Spleen (tissue), 7 donors: Measurements from ENCODE around the gene SLC26A1.

Experiments
- POLR2A ChIP-seq, 3 donors: fragments of 450-650 bp; IDR thresholded peaks; one replicate each; pipeline ENCODE4 v1.5.1; 2017; ENCODE audit warnings: antibody characterized with exemption in 3 of 3, mild to moderate bottlenecking in 1 of 3
- TF ChIP-seq, protein P1 (sequence below), 11 experiments: fragments of 200-600 bp in 7 of 11; fragments of 450-650 bp in 4 of 11; sonication (generic) in 4 of 11; IDR thresholded peaks in 8 of 11; conservative IDR thresholded peaks in 3 of 11; 1 replicate in 7 of 11; 2 replicates in 4 of 11; pipeline versions ENCODE4 v1.4.0 to v1.8.0; 2016 to 2021; ENCODE audit warnings: antibody characterized with exemption in 11 of 11, inconsistent platforms in 4 of 11, mild to moderate bottlenecking in 1 of 11
- donor health status: DM: no; HTN: no; CAD: no; lungs with moderate emphysema.
- donor health status: DM: no; HTN: no; CAD: no.
- donor health status: DM: no; HTN: no; CAD: no.

DNA sequence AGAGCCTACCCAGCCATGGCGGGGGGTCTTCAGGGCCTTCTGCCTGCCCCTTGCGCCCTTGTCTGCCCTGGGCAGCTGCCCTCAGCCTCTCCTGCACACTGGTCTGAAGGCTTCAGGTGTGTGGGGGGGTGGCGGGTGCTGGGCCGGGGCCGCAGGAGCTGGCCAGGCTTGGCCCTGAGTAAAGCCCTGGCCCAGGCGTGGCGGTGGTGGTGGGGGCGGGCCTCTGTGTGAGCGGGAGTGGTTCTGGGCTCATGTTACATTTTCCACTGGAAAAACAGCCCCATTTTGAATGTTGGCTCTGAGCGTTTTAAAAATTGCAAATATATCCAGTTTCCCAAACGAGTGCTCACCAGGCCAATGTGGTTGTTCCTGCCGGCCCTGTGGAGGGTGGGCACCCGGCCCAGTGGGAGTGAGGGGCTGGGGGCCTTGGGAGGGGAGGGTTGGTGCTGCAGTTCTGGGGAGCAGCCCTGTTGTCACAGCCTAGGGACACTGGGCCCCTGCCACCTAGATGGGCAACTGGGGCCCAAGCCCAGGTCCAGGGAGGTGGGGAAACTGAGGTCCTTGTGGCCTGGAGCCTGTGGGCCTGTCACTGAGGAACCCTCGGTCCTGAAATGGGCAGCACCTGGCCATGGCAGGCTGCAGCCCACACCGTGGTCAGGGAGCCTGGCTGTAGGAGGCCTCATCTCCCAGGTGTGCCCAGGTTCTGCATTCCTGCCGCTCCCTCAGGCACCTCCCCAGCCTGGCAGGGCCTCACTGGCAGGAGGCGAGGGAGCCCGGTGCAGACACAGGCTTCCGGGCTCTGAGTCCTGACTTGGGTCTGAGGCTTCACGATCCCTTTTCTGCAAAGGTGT, 46.5 kb upstream of the SLC26A1 start:
- no peak for TF ChIP-seq POLR2A (IDR thresholded peaks at IDR 0.05)
- TF ChIP-seq, protein P1, sequence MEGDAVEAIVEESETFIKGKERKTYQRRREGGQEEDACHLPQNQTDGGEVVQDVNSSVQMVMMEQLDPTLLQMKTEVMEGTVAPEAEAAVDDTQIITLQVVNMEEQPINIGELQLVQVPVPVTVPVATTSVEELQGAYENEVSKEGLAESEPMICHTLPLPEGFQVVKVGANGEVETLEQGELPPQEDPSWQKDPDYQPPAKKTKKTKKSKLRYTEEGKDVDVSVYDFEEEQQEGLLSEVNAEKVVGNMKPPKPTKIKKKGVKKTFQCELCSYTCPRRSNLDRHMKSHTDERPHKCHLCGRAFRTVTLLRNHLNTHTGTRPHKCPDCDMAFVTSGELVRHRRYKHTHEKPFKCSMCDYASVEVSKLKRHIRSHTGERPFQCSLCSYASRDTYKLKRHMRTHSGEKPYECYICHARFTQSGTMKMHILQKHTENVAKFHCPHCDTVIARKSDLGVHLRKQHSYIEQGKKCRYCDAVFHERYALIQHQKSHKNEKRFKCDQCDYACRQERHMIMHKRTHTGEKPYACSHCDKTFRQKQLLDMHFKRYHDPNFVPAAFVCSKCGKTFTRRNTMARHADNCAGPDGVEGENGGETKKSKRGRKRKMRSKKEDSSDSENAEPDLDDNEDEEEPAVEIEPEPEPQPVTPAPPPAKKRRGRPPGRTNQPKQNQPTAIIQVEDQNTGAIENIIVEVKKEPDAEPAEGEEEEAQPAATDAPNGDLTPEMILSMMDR (IDR thresholded peaks at IDR 0.05 in 8 of 11, conservative IDR thresholded peaks at IDR 0.05 in 3 of 11): no peak
